Hepatocyte (in vitro differentiated cells): ENCODE measurements around the gene DYNLL1. TPM values are rescaled to one million over a fixed set of nuclear protein-coding genes. Genes with fewer than 3 reads are reported as not detected.
A peak's percentile ranks its signal among the peaks of the same experiment; 100 is the strongest.

Source experiments
- DNase-seq: peaks from one replicate; pipeline ENCODE4 v3.0.0-alpha.2; 2016; ENCODE audit warnings: low spot score
- H2AFZ ChIP-seq: fragments of 200-600 bp; sonication (generic); 2 replicates; pipeline ENCODE4 v1.6.0; 2016; ENCODE audit warnings: antibody characterized with exemption, mild to moderate bottlenecking
- H3K27ac ChIP-seq: fragments of 200-600 bp; sonication (generic); 2 replicates; pipeline ENCODE4 v1.5.1; 2016; ENCODE audit warnings: mild to moderate bottlenecking
- H3K27me3 ChIP-seq: fragments of 200-600 bp; sonication (generic); 2 replicates; pipeline ENCODE4 v1.6.1; 2016
- H3K36me3 ChIP-seq: fragments of 200-600 bp; sonication (generic); replicated peaks from 2 replicates; pipeline ENCODE4 v1.5.1; 2016; ENCODE audit warnings: low read depth; ENCODE audit not compliant: insufficient read depth
- H3K4me1 ChIP-seq: fragments of 200-600 bp; sonication (generic); 2 replicates; pipeline ENCODE4 v1.5.1; 2016; ENCODE audit warnings: mild to moderate bottlenecking, moderate library complexity; ENCODE audit not compliant: insufficient read depth
- H3K4me2 ChIP-seq: fragments of 200-600 bp; sonication (generic); 2 replicates; pipeline ENCODE4 v1.6.0; 2016
- H3K4me3 ChIP-seq: fragments of 200-600 bp; sonication (generic); 2 replicates; pipeline ENCODE4 v1.5.1; 2016; ENCODE audit warnings: mild to moderate bottlenecking
- H3K79me2 ChIP-seq: fragments of 200-600 bp; sonication (generic); 2 replicates; pipeline ENCODE4 v1.6.0; 2017; ENCODE audit warnings: mild to moderate bottlenecking
- H3K9me2 ChIP-seq: fragments of 200-600 bp; sonication (generic); replicated peaks from 2 replicates; pipeline ENCODE4 v1.6.0; 2017; ENCODE audit warnings: mild to moderate bottlenecking; ENCODE audit not compliant: insufficient read depth
- H3K9me3 ChIP-seq: fragments of 200-600 bp; sonication (generic); 2 replicates; pipeline ENCODE4 v1.5.1; 2016; ENCODE audit warnings: low read depth, mild to moderate bottlenecking
- H4K20me1 ChIP-seq: fragments of 200-600 bp; sonication (generic); 2 replicates; pipeline ENCODE4 v1.6.0; 2016; ENCODE audit warnings: mild to moderate bottlenecking; ENCODE audit not compliant: insufficient read depth, poor library complexity, severe bottlenecking
- CTCF ChIP-seq: fragments of 200-600 bp; sonication (generic); IDR thresholded peaks from 2 replicates; pipeline ENCODE4 v1.5.1; 2016; ENCODE audit warnings: antibody characterized with exemption, mild to moderate bottlenecking; ENCODE audit not compliant: poor library complexity
- EZH2 ChIP-seq: fragments of 200-600 bp; sonication (generic); IDR thresholded peaks from 2 replicates; pipeline ENCODE4 v1.6.1; 2016; ENCODE audit warnings: antibody characterized with exemption, mild to moderate bottlenecking, borderline replicate concordance
- EZH2phosphoT487 ChIP-seq: fragments of 200-600 bp; sonication (generic); IDR thresholded peaks from one replicate; pipeline ENCODE4 v1.6.1; 2018; ENCODE audit warnings: antibody characterized with exemption, mild to moderate bottlenecking, low read depth, moderate library complexity; ENCODE audit not compliant: unreplicated experiment, severe bottlenecking
- WGBS: methylation state at CpG from one replicate; pipeline ENCODE4 v1.1.6; 2016; ENCODE audit warnings: low lambda C conversion rate; ENCODE audit errors: missing lambda C conversion rate; 5-methylcytosine and 5-hydroxymethylcytosine counted together
- polyA plus RNA-seq: library from polyadenylated mRNA; unstranded; fragments of >200 nt; fragmentation: Nextera tagmentation; extraction: Ambion mirVana; gene quantifications from 2 replicates; pipeline ENCODE4 v1.2.1, GENCODE V29; 2016
- total RNA-seq: library from RNA; depleted of rRNA; stranded (reverse); fragments of >200 nt; gene quantifications from 2 replicates; pipeline ENCODE4 v1.2.3, GENCODE V29; 2014

The DYNLL1 gene
- total and polyA plus RNA-seq, 2 experiments from 2014 or later = 383 to 641 TPM

GRCh38 chr12:120532701-120533238, 36.9 kb downstream of the DYNLL1 start:
- Histone ChIP-seq H3K4me2 (no peak overlapping the region), H3K79me2 (peaks cover 42% of the 10 kb centered on the region), H4K20me1 (peaks cover 31% of the 10 kb centered on the region), H3K36me3 (no peaks in the 10 kb centered on the region), H3K27me3 (no peaks in the 10 kb centered on the region), H3K4me1 (peaks cover 27% of the 10 kb centered on the region), H3K9me2 (no peaks in the 10 kb centered on the region), H3K27ac (no peak overlapping the region), H3K4me3 (no peak overlapping the region), H3K9me3 (no peaks in the 10 kb centered on the region), H2AFZ (no peak overlapping the region)
- no peak for TF ChIP-seq CTCF
- no peak for DNase-seq
- 78% methylated on average over 4 of the region's 4 CpGs for WGBS

GRCh38 chr12:120534203-120534702, 38.3 kb downstream of the DYNLL1 start, which contains the start of gene RNF10:
RNF10 (plus strand) TSS chr12:120534356; CDS start chr12:120534812, 456 bp downstream.
- Histone ChIP-seq H3K4me2 (peak within 1 kb of the TSS; percentile 88), H3K4me3 (peak within 1 kb of the TSS; percentile 95), H3K36me3 (no peaks in the 10 kb centered on the region), H2AFZ (peak within 1 kb of the TSS; percentile 74), H4K20me1 (peaks cover 46% of the 10 kb centered on the region), H3K9me2 (no peaks in the 10 kb centered on the region), H3K79me2 (peaks cover 51% of the 10 kb centered on the region), H3K9me3 (no peaks in the 10 kb centered on the region), H3K27ac (peak within 1 kb of the TSS; percentile 93), H3K27me3 (no peaks in the 10 kb centered on the region), H3K4me1 (peaks cover 35% of the 10 kb centered on the region)
- DNase-seq = peak; percentile 90
- TF ChIP-seq EZH2 = no peak
- TF ChIP-seq CTCF = no peak
- no peak for TF ChIP-seq EZH2phosphoT487
- under 1% methylated on average over 16 of the region's 43 CpGs for WGBS

GRCh38 chr12:120534703-120535655, 39.1 kb downstream of the DYNLL1 start:
- no peaks in the 10 kb centered on the region for H3K27me3 ChIP-seq
- H3K9me3 ChIP-seq = no peaks in the 10 kb centered on the region
- H3K27ac ChIP-seq = peak overlapping the region; percentile 93
- peak; percentile 78 for DNase-seq
- no peaks in the 10 kb centered on the region for H3K9me2 ChIP-seq
- 4% methylated on average over 49 of the region's 52 CpGs for WGBS
- H3K4me3 ChIP-seq = peak overlapping the region; percentile 95
- peaks cover 53% of the 10 kb centered on the region for H4K20me1 ChIP-seq
- H2AFZ ChIP-seq = peak overlapping the region; percentile 74
- H3K79me2 ChIP-seq = peaks cover 58% of the 10 kb centered on the region
- H3K36me3 ChIP-seq = no peaks in the 10 kb centered on the region
- H3K4me2 ChIP-seq = peak overlapping the region; percentile 88
- H3K4me1 ChIP-seq = peaks cover 41% of the 10 kb centered on the region
- TF ChIP-seq EZH2 (no peak), CTCF (no peak), EZH2phosphoT487 (no peak)
